HG02798 (cell line): ENCODE results near the gene PROSER3.
"Not testable (repeated sequence)": the region's sequence is repeated elsewhere in the genome, so short reads cannot be mapped to it uniquely, and the experiment has no call there.

Source experiments
- ATAC-seq: cut with Tn5 transposase; IDR thresholded peaks from one replicate; pipeline ENCODE4 v1.9.1; 2021; ENCODE audit warnings: mild to moderate bottlenecking; ENCODE audit not compliant: unreplicated experiment, poor library complexity

Gene PROSER3

DNA sequence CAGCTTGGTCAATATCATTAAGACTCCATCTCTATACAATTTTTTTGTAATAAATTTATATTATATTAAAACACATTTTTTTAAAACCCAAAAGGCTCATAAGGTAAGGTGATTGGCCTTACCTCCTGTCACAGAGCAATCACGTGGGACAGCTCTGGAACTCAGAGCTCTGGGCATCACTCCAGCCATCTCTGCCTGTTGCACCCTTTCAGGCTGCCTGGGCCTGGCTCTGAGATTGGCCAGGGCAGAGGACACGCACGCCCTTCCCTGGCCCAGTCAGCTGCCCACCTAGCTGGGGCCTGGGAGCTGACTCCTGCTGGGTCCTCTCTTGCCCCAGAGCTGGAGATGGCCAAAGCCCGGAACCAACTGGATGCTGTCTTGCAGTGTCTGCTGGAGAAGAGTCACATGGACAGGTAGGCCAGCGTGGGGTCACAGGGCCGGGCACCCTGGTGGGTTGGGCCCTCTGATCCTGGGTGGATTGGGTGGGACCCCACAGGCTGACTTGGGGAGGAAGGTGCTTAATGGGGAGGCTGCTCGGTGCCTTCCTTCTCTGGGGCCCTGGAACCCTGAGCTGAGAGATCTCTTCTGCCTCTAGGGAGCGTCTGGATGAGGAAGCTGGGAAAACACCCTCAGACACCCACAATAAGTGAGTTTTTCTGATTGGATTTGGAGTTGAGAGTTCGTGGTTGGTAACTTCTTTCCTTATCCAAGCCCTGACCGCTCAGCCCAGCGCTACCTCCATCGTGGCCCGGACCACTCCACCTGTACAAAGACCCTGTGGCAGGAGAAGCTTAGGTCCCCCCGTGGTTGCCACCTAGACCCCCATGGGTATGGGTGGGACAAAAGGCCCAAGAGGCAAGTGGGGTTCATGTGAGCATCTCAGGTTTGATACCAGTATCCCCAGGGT lies 5.9 kb upstream of the PROSER3 start:
- no peak for ATAC-seq

DNA sequence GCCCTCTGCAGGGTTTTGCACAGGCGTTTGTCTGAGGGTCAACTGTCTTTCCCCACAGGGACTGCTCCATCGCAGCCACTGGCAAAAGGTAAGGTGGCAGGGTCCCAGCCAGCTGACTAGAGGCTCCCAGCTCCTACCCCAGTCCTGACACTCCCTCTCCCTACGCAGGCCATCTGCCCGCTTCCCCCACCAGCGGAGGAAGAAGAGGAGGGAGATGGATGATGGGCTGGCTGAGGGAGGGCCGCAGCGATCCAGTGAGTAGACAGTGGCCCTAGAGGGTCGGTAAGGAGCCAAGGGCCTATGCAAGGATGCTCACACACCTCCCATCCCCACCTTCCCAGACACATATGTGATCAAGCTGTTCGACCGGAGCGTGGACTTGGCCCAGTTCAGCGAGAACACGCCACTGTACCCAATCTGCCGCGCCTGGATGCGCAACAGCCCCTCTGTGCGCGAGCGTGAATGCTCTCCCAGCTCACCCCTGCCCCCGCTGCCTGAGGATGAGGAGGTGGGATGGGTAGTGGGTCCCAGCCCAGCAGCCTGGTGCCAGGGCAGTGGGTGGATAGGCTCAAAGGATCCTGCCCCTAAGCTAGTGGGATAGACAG lies 5.1 kb upstream of the PROSER3 start:
- ATAC-seq = no peak

DNA sequence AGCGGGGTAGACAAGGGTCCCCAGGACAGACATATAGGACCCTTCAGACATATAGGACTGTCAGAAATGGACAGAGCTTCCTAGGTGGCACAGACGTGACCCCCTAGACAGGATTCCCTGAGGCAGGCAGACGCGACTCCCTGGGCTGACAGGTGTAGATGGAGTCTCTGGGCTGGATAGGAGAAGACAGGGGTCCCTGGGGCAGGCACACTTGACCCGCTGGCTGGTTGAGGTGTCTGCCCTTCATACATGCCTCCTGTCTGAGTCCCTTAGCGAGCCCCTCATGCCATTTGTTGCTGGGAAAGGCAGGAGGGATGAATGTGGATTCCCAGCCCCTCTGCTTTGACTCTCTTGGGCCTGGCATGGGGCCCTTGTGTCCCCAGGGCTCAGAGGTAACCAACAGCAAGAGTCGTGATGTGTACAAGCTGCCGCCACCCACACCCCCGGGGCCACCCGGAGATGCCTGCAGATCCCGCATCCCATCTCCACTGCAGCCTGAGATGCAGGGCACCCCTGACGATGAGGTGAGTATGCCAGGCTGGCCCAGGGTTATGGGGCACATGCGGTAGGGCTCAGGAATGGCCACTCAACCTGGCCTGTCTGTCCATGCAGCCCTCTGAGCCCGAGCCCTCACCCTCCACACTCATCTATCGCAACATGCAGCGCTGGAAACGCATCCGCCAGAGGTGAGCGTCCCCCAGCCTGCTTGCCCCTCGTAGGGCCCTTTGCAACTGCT lies 4.2 kb upstream of the PROSER3 start:
- ATAC-seq = no peak

DNA sequence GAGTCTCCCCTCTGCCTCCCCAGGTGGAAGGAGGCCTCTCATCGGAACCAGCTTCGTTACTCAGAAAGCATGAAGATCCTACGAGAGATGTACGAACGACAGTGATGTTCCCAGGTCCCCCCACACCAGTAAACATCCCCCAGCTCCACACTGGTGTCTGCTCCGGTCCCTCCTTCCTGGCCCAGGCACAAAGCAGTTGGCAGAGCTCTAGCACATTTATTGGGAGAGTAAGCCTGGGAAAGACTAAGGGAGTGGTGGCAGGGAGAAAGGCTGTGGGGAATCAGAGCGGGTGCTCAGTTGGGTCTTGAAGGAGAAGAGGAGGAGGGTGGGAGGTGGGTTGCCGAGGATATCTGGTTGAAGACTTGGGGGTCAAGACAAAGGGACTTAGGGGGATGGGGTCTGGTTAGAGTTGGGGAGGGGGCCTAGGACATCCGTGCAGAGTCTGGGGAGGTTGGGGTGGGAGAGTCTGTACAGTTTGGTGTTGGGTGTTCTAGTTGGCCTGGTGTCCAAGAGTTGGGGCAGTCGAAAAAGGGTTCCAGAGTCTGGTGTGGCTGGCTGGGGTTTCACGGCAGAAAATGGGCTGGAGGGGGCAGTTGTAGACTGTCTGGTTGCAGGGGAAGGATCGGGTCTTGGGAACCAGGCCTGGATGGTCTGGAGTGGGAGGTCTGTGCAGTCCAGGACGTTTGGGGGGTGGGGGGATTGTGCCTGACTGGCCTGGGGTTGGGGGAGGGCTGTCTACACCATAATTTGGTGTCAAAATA lies 3.4 kb upstream of the PROSER3 start:
- no peak for ATAC-seq

DNA sequence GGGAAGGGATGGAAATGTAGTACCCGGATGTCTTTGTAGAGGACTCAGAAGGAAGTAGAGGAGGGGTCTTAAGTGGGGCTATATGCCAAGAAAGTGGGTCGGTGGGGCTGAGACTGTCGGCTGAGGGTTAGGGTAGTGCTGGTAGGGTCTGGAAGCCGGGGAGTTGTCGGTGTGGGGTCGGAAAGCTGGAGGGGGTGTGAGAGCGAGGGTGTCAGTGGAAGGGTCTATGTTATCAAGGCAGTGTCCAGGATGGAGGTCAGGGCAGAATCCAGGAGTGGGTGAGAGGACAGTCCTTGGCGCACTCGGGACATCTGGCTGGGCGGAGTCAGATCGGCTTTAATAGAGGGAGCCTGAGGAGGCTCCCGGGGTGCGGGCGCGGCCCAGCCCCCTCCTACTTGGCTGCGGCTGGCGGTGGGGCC lies 2.8 kb upstream of the PROSER3 start:
- no peak for ATAC-seq

DNA sequence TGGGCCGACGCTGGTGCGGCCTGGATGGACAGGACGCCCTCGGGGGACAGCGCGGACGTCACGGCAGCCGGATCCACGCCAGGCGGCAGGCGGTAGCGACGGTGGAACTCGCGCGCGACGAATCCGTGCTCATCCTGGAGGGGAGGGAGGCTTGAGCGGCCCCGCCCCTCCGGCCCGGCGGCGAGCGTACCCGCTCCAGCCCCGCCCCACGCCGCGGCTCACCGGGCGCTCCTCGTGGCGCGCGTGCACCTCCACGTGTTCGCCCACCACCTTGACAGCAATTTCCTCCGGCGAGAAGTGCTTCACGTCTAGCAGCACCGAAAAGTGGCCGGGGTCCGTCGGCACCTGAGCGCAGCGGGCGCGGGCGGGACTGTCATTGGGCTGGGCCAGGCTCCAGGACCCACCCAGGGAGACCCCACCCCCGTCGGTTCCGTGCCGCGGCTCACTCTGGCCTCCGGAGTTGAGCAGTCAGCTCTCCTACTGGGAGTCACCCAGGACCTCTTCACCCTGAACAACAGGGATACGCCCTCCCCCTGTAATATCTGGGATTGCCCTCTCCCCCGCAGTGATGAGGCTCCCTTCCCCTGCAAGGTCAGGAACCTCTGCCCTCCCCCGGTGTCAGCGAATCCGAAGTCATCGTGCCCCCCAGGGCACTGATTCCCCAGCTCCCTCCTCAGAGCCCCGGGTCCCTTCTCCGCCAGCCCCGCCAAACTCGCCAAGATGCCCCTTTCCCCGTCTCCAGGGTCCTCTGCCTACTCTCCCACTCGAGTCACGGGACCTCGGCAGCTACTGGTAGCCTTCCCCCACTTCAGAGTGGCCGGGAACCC lies 2.2 kb upstream of the PROSER3 start:
- ATAC-seq = no peak

DNA sequence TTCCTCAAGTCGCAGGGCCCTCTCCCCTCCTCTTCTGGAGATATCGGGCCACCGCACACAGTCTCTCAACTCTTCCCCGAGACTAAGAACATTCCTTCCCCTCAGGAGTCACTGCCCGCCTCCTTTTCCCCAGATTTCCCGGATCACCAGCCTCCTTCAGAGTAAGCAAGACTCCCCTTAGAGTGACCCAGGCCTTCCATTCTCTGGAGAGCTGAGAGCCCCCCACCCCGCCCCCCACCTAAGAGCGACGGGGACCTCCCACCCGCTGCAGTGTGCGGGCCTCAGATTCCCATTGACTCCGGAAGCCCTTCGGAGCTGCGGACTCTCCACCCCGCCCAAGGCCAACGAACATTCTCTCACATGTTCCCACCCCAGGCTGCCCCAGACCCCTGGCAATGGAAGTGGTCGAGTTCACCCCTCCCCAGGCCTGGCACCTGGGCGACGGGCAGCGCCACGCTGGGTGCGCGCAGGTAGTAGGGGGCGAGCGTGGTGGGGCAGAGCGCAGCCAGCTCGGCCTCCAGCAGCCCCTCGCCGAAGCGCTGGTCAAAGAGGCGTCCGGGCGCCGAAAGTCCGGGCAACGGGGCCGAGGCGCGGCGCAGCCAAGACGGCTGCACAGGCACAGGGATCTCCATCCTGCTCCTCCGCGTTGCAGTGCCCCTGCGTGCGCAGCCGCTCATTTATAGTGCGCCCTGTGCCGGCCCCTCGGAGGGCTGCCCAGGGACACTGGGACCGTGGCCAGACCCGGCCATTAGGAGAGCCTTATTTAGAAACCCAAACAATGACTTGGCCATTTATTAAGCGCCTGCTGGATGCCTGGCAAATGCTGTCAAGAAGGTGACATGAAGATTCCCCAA lies 1.4 kb upstream of the PROSER3 start, which contains the start of gene HSPB6:
HSPB6 (minus strand) TSS at position 653 of the 854 bp plus-strand sequence; CDS start at position 632, 21 bp downstream.
- ATAC-seq = no peak

DNA sequence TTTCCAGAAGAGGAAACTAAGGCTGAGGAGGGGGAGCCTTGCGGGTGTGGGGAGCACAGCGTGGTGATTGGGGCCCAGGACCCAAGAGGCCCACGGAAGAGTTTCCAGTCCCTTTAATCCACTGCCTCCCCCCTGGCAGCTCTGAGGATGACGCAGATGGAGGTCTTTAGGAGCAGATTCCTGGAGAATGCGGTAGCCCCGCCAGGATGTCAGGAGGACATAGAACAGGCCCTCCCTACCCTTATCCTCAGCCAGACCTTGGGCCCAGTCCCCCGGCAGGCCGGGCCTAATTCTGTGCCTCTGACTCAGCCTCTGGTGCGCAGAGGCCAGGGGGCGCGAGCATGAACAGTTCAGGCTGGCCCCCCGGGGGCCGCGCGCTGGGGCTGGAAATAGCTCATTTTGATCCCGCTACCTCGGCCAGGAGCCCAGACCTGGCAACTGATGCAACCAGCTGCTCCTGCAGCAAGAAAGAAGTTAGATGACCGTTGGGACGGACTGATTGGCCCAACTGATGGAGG lies 686 bp upstream of the PROSER3 start:
- ATAC-seq = no peak

DNA sequence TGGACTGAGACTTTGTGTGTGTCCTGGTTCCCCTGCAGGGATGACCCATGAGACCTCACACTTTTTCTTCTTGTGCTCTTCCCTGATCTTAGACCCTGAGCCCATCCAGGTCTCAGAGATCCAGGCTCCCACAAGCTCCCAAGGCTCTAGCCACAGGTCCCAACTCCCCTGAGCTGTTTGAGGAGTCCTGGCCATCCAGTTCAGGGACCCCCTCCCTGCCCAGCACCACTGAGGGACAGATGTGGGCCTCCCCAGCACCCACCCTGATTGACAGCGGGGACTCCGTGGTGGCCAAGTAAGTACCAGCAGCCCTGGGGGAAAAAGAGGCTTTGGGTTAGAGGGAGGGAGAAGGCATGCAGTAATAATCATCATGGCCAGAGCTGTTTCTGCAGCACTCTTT lies 1.7 kb downstream of the PROSER3 start:
- no peak for ATAC-seq

DNA sequence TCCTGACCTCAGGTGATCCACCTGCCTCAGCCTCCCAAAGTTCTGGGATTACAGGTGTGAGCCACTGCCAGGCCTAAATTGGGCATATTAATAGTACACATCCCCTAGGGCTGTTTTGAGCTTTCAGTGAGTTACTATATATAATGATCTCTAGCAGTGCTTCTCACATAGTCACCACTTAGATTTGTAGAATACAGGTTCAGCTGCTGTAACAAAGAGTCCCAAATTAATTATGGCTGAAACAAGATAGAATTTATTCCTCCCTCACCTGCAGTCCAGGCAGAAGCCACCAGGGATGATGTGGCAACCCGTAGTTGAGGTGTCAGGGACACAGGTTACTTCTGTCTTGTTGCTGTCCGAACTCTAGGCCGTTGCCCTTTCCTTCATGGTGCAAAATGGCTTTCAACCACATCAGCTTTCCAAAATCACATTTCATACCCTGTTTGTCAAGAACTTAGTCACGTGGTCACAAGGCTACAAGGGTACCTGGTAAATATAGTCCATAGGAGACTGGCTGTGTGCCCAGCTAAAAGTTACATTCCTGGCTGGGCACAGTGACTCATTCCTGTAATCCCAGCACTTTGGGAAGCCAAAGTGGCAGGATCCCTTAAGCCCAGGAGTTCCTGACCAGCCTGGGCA lies 2.9 kb downstream of the PROSER3 start:
- ATAC-seq = no peak

DNA sequence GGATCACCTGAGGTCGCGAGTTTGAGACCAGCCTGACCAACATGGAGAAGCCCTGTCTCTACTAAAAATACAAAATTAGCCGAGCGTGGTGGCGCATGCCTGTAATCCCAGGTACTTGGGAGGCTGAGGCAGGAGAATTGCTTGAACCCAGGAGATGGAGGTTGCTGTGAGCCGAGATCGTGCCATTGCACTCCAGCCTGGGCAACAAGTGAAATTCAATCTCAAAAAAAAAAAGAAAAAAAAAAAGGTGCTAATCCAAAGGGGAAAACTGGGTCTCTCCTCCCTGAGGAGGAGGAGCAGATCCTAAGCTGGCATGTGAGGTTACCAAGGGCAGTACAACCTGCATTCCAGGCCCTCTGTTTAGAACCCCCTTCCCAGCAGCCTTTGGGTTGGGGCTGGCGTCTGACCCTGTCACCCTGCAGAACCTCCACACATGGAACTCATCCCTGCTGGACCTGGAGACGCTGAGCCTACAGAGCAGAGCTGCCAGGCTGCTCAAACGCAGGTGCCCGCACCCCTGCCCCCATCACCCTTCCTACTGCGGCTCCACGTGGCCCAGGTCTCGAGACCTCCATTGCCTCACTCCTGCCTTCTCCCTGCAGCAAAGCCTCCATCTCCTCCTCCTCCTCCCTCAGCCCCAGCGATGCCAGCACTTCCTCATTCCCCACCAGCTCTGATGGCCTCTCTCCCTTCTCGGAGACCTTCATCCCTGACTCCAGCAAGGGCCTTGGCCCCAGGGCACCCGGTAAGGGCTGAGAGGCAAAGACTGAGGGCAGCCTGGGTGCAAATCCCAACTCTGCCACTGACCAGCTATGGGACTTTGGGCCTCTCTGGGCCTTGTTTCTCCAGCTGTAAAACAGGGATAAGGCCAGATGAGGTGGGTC lies 6.7 kb downstream of the PROSER3 start:
- no peak for ATAC-seq

DNA sequence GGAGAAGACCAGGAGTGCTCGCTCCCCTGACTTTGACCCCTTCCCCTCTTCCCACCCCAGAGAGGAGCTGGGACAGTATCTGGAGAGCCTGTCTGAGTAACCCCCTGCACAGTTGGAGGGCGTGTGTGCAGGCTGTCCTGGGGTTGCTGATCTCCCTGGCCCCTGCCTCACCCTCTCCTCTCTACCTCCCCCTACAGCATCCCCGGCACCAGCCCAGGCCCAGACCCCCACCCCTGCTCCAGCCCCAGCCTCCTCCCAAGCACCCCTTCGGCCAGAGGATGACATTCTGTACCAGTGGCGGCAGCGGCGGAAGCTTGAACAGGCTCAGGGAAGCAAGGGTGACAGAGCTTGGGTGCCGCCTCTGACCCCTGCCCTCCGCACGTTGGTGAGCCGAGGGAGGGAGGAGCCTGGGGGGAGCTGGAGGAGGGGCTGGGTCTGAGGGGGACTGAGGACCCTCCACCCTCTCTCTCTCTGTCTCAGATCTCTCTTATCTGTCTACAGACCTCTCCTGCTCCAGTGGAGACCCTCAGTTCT lies 8.7 kb downstream of the PROSER3 start:
- no peak for ATAC-seq

DNA sequence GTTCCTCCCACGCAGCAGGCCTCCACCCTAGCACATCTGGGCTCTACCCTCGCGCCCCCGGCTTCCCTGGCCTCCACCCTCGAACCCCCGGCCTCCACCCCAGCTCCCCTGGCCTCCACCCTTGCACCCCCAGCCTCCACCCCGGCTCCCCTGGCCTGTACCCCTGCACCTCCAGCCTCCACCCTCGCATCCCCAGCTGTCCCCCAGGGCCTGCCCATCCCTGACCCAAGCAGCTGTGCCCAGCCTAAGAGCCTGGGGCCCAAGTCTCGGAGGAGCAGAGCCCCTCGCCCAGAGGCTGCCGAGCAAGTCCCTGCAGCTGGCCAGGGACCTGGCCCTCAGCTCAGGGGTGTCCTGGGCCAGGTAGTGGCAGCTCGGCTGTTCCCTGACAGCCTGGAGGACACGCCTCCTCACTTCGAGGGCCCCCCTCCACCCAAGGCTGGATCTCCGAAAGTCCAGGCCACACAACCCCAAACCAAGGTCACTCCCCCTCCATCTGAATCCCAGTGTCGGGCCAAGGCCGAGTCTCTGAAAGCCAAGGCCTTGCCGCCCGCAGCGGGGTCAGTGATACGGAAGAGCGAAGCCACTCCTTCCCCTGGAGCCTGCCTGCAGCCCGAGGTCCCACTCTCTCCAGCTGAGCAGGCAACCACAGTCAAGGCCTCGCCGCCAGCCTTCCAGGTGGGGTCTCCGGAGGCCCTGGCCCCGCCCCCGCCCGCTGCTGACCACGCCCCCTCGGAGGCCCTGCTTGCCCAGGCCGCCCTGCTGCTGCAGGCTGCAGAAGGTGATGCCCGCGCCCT lies 9.5 kb downstream of the PROSER3 start:
- ATAC-seq = no peak

DNA sequence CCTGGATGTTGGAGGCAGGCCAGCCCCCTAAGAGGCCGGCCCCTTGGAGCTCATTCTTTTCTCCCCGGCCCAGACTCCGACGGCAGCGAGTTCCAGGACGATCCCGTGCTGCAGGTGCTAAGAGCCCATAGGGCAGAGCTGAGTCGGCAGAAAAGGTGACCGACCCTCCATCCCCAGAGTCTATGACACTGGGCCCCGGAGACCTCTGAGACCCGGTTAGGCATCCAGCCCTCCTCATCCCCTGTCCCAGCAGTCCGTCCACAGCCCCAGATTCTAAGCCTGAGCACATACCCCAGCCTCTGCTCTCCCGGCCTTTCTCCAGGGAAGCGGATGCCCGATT lies 10.1 kb downstream of the PROSER3 start:
- no peak for ATAC-seq

DNA sequence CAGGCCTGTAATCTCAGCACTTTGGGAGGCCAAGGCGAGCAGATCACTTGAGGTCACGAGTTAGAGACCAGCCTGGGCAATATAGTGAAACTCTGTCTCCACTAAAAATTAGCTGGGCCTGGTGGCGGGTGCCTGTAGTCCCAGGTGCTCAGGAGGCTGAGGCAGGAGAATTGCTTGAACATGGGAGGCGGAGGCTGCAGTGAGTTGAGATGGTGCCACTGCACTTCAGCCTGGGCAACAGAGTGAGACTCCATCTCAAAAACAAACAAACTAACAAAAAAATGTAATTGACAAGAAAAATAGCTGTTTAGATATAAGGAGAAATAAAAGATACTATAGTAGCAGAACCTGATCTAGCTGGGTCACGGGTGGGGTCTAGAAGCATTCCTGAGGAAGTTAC lies 14.4 kb downstream of the PROSER3 start:
- ATAC-seq = not testable (repeated sequence)
